Measurements from ENCODE around the gene MRPL40.

Gene MRPL40

DNA sequence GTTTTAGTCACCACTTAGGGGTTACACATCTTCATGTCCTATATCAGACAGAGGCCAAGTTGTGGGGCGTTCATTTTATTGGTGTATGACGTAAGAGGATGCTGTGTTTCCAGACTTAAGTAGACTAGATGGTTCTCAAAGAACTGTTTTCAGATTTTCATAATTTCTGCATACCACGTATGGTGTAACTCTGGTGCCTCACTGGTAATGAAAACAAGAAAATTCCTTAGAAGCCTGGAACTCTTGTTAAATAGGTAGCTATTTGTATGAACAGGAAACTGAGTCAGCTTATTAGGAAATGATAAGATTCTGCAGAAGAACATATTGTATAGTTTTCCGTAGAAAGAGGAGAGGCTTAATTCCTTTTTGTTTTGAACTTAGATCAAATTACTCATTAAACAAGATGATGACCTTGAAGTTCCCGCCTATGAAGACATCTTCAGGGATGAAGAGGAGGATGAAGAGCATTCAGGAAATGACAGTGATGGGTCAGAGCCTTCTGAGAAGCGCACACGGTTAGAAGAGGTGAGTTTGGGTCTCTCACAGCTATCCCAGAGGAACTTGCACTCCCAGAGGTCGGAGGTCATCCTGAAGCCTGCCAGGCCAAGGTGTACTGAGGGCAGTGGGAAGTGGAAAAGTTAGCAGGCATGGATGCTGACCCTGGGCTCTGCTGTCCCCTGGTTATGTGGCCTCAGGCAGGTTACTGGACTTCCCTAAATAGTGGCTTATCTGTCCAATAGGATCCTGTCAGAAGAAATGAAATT is 51.3 kb downstream of the MRPL40 start:
- no peak for DNase-seq (ENCODE audit: low spot score)
